ENCODE measurements around the gene PCNX2. TPM values are rescaled to one million over a fixed set of nuclear protein-coding genes. Genes with fewer than 3 reads are reported as not detected.

The PCNX2 gene
- total RNA-seq, 2 donors from 2014 or later = 8.4 to 23.2 TPM

- no peaks in the 10 kb centered on the region for H3K27me3 ChIP-seq (replicated peaks; ENCODE audit: insufficient read depth)
- H3K4me1 ChIP-seq (replicated peaks) = no peaks in the 10 kb centered on the region
- H3K27ac ChIP-seq = no peak overlapping the region
- no peaks in the 10 kb centered on the region for H3K36me3 ChIP-seq
- no peak overlapping the region for H3K4me3 ChIP-seq
- no peak for DNase-seq (ENCODE audit: low spot score)
- TF ChIP-seq CTCF (IDR thresholded peaks at IDR 0.05) (no peak), POLR2AphosphoS5 (IDR thresholded peaks at IDR 0.05) (no peak), POLR2A (IDR thresholded peaks at IDR 0.05) (no peak)
- WGBS = 84% methylated on average over 5 of the region's 5 CpGs
- no peaks in the 10 kb centered on the region for H3K9me3 ChIP-seq
- intact Hi-C loops (cut with DNase I) = no loop called here
These were observed 351.2 kb downstream of the PCNX2 start for GRCh38 chr1:232944347-232944746.

- intact Hi-C loops (cut with DNase I) = no loop called here
- WGBS = 52% methylated on average over 9 of the region's 9 CpGs
- TF ChIP-seq POLR2A (IDR thresholded peaks at IDR 0.05) = no peak
- TF ChIP-seq CTCF (IDR thresholded peaks at IDR 0.05) = no peak
- no peak for TF ChIP-seq POLR2AphosphoS5 (IDR thresholded peaks at IDR 0.05)
- Histone ChIP-seq H3K27me3 (replicated peaks; ENCODE audit: insufficient read depth) (no peaks in the 10 kb centered on the region), H3K4me3 (no peak overlapping the region), H3K9me3 (no peaks in the 10 kb centered on the region), H3K27ac (no peak overlapping the region), H3K36me3 (no peaks in the 10 kb centered on the region), H3K4me1 (replicated peaks) (no peaks in the 10 kb centered on the region)
- DNase-seq (ENCODE audit: low spot score) = no peak
These were observed 351.8 kb downstream of the PCNX2 start for GRCh38 chr1:232943679-232944252.

GRCh38 chr1:232942413-232943294, 352.9 kb downstream of the PCNX2 start:
- intact Hi-C loops (cut with DNase I) = no loop called here

GRCh38 chr1:232940262-232940661, 355.3 kb downstream of the PCNX2 start:
- H3K9me3 ChIP-seq = no peaks in the 10 kb centered on the region
- TF ChIP-seq CTCF (IDR thresholded peaks at IDR 0.05) (no peak), POLR2AphosphoS5 (IDR thresholded peaks at IDR 0.05) (no peak), POLR2A (IDR thresholded peaks at IDR 0.05) (no peak)
- H3K27me3 ChIP-seq (replicated peaks; ENCODE audit: insufficient read depth) = no peaks in the 10 kb centered on the region
- H3K4me3 ChIP-seq = no peak overlapping the region
- no peaks in the 10 kb centered on the region for H3K4me1 ChIP-seq (replicated peaks)
- 44% methylated on average over 1 of the region's 1 CpG for WGBS
- intact Hi-C loops (cut with DNase I) = no loop called here
- H3K36me3 ChIP-seq = no peaks in the 10 kb centered on the region
- no peak for DNase-seq (ENCODE audit: low spot score)
- H3K27ac ChIP-seq = no peak overlapping the region

More at GRCh38 chr1:232942413-232943294, 352.9 kb downstream of the PCNX2 start:
- no peak for TF ChIP-seq POLR2AphosphoS5 (IDR thresholded peaks at IDR 0.05)
- TF ChIP-seq POLR2A (IDR thresholded peaks at IDR 0.05) = no peak
- TF ChIP-seq CTCF (IDR thresholded peaks at IDR 0.05) = no peak
- H3K4me1 ChIP-seq (replicated peaks) = no peaks in the 10 kb centered on the region
- no peaks in the 10 kb centered on the region for H3K9me3 ChIP-seq
- H3K27me3 ChIP-seq (replicated peaks; ENCODE audit: insufficient read depth) = no peaks in the 10 kb centered on the region
- H3K36me3 ChIP-seq = no peaks in the 10 kb centered on the region
- no peak overlapping the region for H3K4me3 ChIP-seq
- H3K27ac ChIP-seq = no peak overlapping the region
- DNase-seq (ENCODE audit: low spot score) = no peak
- WGBS = 55% methylated on average over 8 of the region's 8 CpGs

Data from prostate gland (tissue), 2 donors.